GM10266 (cell line): ENCODE data around the gene GRB2.
"Not testable (repeated sequence)": the region's sequence is repeated elsewhere in the genome, so short reads cannot be mapped to it uniquely, and the experiment has no call there.

ENCODE experiments used
- DNase-seq: peaks from one replicate; pipeline ENCODE4 v3.0.0; 2012; ENCODE audit errors: extremely low spot score
- CTCF ChIP-seq: IDR thresholded peaks from 2 replicates; pipeline ENCODE4 v1.5.1; 2012; ENCODE audit warnings: mild to moderate bottlenecking, low read depth; ENCODE audit not compliant: control insufficient read depth, insufficient read depth; ENCODE audit errors: missing control alignments

The GRB2 gene

GRCh38 chr17:75301502-75302206, 103.8 kb downstream of the GRB2 start:
- no peak for DNase-seq
- TF ChIP-seq CTCF = no peak

GRCh38 chr17:75301049-75301448, 104.4 kb downstream of the GRB2 start:
- no peak for TF ChIP-seq CTCF
- no peak for DNase-seq

- no peak for DNase-seq
- no peak for TF ChIP-seq CTCF
Observed at GRCh38 chr17:75300280-75300679, 105.2 kb downstream of the GRB2 start.

GRCh38 chr17:75295201-75296158, 110.0 kb downstream of the GRB2 start:
- DNase-seq = peak; percentile 70
- TF ChIP-seq CTCF = no peak

GRCh38 chr17:75292810-75293448, 112.5 kb downstream of the GRB2 start:
- DNase-seq = not testable (repeated sequence)

- peak; percentile 14 for DNase-seq
- peak; percentile 62 for TF ChIP-seq CTCF
Observed at GRCh38 chr17:75289832-75290337, 115.6 kb downstream of the GRB2 start.

GRCh38 chr17:75289115-75289831, 116.2 kb downstream of the GRB2 start, which contains the start of gene SLC25A19:
Gene SLC25A19, minus strand, starts transcription at chr17:75289433. Its CDS starts 2,669 bp downstream, at chr17:75286764.
- TF ChIP-seq CTCF = peak; percentile 62

More at GRCh38 chr17:75289115-75289831, 116.2 kb downstream of the GRB2 start, which contains the start of gene SLC25A19:
- DNase-seq = peak; percentile 92
